Measurements from ENCODE around the gene NPLOC4. TPM values are rescaled to one million over a fixed set of nuclear protein-coding genes. Genes with fewer than 3 reads are reported as not detected.

The NPLOC4 gene
- total RNA-seq, 1 experiment from 2014 or later, result 32.4 TPM

DNA sequence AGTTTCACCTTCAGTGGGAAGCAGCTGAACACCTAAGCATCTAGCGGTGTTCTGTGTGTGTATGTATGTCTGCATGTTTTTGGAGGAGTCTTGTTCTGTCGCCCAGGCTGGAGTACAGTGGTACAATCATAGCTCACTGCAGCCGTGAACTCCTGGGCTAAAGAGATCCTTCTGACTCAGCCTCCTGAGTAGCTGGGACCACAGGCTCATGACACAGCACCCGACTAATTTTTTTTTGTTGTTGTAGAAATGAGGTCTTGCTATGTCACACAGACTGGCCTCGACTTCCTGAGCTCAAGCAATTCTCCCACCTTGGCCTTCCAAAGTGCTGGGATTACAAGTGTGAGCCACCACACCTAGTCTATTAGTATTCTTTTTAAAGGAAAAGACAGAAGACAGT lies 54.6 kb downstream of the NPLOC4 start:
- Histone ChIP-seq H3K27me3 (ENCODE audit: low read length) (no peaks in the 10 kb centered on the region), H4K20me1 (ENCODE audit: insufficient read depth, low read depth, low read length) (0 out of 2 replicates have a peak, but pooled peaks cover 5% of the 10 kb centered on the region), H2AFZ (ENCODE audit: low read length) (no peak overlapping the region), H3K9ac (ENCODE audit: low read length) (no peak overlapping the region), H3K36me3 (ENCODE audit: insufficient read depth, low read length) (peaks cover 9% of the 10 kb centered on the region; the same call in 1 of the 2 replicates), H3K27ac (ENCODE audit: low read length) (no peak overlapping the region), H3K9me2 (replicated peaks; ENCODE audit: insufficient read depth, low read length) (no peaks in the 10 kb centered on the region), H3K4me2 (ENCODE audit: low read depth, low read length, poor library complexity, severe bottlenecking) (no peak overlapping the region), H3K4me1 (ENCODE audit: low read length) (no peaks in the 10 kb centered on the region), H3K4me3 (ENCODE audit: low read length) (no peak overlapping the region), H3K79me2 (ENCODE audit: low read length) (0 out of 2 replicates have a peak, but pooled peaks cover 3% of the 10 kb centered on the region), H3K9me3 (ENCODE audit: low read length) (no peaks in the 10 kb centered on the region)
- no peak for DNase-seq

DNA sequence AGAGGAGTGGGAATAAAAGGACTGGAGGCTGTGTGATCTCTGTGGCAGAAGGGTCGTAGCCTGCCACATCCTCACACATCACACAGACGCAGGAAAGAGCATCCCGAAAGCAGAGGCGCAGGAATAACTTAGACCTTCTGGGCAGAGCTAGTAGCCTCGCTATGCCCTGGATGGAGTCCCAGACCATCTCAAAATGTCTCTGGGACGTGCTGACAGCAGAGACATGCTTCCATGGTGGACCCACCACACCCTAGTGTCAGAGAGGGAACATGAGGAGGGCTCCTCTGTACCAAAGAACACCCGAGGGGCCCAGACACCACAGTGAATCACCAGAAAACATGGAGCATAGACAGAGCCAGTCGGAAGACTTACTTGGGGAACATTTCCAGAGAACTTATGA lies 55.2 kb downstream of the NPLOC4 start:
- no peak overlapping the region for H3K4me3 ChIP-seq (ENCODE audit: low read length)
- H3K9ac ChIP-seq (ENCODE audit: low read length), result no peak overlapping the region
- no peaks in the 10 kb centered on the region for H3K9me3 ChIP-seq (ENCODE audit: low read length)
- no peaks in the 10 kb centered on the region for H3K9me2 ChIP-seq (replicated peaks; ENCODE audit: insufficient read depth, low read length)
- no peaks in the 10 kb centered on the region for H3K4me1 ChIP-seq (ENCODE audit: low read length)
- no peak for DNase-seq
- no peaks in the 10 kb centered on the region for H3K27me3 ChIP-seq (ENCODE audit: low read length)
- H3K79me2 ChIP-seq (ENCODE audit: low read length), result 0 out of 2 replicates have a peak, but pooled peaks cover 3% of the 10 kb centered on the region
- H3K4me2 ChIP-seq (ENCODE audit: low read depth, low read length, poor library complexity, severe bottlenecking), result no peak overlapping the region
- H2AFZ ChIP-seq (ENCODE audit: low read length), result no peak overlapping the region
- 0 out of 2 replicates have a peak, but pooled peaks cover 5% of the 10 kb centered on the region for H4K20me1 ChIP-seq (ENCODE audit: insufficient read depth, low read depth, low read length)
- peaks cover 9% of the 10 kb centered on the region; the same call in 1 of the 2 replicates for H3K36me3 ChIP-seq (ENCODE audit: insufficient read depth, low read length)
- no peak overlapping the region for H3K27ac ChIP-seq (ENCODE audit: low read length)

DNA sequence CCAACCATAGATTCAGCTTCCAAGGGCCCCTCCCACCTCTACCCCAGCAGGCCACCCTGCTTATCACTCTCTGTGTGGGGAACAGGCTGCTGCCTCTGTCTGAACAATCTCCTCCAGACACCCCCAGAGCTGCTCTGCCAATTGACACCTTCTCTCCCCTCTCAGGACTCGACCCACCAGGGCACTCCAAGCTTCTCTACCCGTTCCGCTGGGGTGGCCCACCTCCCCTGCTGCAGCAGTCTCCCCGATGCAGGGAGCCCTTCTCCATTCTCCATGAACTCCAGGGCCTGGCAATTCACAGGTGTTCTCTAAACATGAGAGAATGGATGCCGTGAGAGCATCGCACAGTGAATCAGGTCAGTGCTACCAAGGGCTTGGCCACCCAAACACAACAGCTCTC lies 56.4 kb downstream of the NPLOC4 start:
- Histone ChIP-seq H3K4me3 (ENCODE audit: low read length) (no peak overlapping the region), H3K27me3 (ENCODE audit: low read length) (no peaks in the 10 kb centered on the region), H2AFZ (ENCODE audit: low read length) (no peak overlapping the region), H3K9ac (ENCODE audit: low read length) (no peak overlapping the region), H3K79me2 (ENCODE audit: low read length) (0 out of 2 replicates have a peak, but pooled peaks cover 3% of the 10 kb centered on the region), H3K36me3 (ENCODE audit: insufficient read depth, low read length) (peaks cover 9% of the 10 kb centered on the region; the same call in 1 of the 2 replicates), H3K9me3 (ENCODE audit: low read length) (no peaks in the 10 kb centered on the region), H3K27ac (ENCODE audit: low read length) (no peak overlapping the region), H3K4me1 (ENCODE audit: low read length) (no peaks in the 10 kb centered on the region), H3K9me2 (replicated peaks; ENCODE audit: insufficient read depth, low read length) (no peaks in the 10 kb centered on the region), H3K4me2 (ENCODE audit: low read depth, low read length, poor library complexity, severe bottlenecking) (no peak overlapping the region), H4K20me1 (ENCODE audit: insufficient read depth, low read depth, low read length) (0 out of 2 replicates have a peak, but pooled peaks cover 9% of the 10 kb centered on the region)
- DNase-seq, result no peak

DNA sequence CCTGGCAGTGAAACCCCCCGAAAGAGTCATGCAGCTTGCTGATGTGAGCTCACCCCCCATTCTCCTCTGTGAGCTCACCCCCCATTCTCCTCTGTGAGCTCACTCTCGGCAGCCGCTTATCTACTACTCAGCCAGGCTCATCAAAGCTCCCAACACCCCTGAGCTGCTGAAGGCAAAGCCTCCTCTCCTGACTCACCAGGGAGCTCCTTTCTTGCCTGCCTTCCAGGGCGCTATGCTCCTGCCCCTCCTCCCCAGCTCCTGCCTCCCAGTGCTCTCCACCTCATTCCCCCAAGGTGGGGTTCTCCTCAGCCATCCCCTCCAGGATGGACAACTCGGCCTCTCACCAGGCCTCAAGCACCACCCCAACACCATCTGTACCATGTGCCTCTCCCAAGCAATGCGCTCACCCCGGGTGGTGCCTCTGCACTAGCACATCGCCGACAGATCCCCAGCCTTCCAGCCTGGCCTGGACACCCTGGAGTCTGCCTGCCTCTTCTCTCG lies 57.0 kb downstream of the NPLOC4 start:
- Histone ChIP-seq H3K27me3 (ENCODE audit: low read length) (no peaks in the 10 kb centered on the region), H3K9ac (ENCODE audit: low read length) (no peak overlapping the region), H3K9me3 (ENCODE audit: low read length) (no peaks in the 10 kb centered on the region), H3K36me3 (ENCODE audit: insufficient read depth, low read length) (peaks cover 9% of the 10 kb centered on the region; the same call in 1 of the 2 replicates), H3K9me2 (replicated peaks; ENCODE audit: insufficient read depth, low read length) (no peaks in the 10 kb centered on the region), H4K20me1 (ENCODE audit: insufficient read depth, low read depth, low read length) (0 out of 2 replicates have a peak, but pooled peaks cover 9% of the 10 kb centered on the region), H3K4me3 (ENCODE audit: low read length) (no peak overlapping the region), H3K4me1 (ENCODE audit: low read length) (no peaks in the 10 kb centered on the region), H3K27ac (ENCODE audit: low read length) (no peak overlapping the region), H3K4me2 (ENCODE audit: low read depth, low read length, poor library complexity, severe bottlenecking) (no peak overlapping the region), H3K79me2 (ENCODE audit: low read length) (0 out of 2 replicates have a peak, but pooled peaks cover 3% of the 10 kb centered on the region), H2AFZ (ENCODE audit: low read length) (no peak overlapping the region)
- DNase-seq, result no peak

DNA sequence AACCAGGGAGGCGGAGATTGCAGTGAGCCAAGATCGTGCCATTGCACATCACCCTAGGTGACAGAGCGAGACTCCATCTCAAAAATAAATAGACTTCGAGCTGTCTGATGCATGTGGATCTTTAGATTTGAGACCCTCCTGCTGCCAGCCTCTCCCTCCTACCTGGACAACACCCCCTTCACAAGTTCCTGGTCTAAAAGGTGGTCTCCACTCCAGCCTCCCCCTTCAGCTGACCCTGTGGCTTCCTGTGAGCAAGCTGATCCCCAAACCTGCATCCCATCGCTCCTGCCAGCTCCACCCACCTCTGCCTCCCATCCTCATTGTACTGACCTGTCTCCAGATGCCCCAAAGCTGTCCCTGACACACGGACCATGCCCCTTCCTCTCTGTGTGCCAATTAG lies 57.6 kb downstream of the NPLOC4 start:
- H3K4me3 ChIP-seq (ENCODE audit: low read length), result no peak overlapping the region

DNA sequence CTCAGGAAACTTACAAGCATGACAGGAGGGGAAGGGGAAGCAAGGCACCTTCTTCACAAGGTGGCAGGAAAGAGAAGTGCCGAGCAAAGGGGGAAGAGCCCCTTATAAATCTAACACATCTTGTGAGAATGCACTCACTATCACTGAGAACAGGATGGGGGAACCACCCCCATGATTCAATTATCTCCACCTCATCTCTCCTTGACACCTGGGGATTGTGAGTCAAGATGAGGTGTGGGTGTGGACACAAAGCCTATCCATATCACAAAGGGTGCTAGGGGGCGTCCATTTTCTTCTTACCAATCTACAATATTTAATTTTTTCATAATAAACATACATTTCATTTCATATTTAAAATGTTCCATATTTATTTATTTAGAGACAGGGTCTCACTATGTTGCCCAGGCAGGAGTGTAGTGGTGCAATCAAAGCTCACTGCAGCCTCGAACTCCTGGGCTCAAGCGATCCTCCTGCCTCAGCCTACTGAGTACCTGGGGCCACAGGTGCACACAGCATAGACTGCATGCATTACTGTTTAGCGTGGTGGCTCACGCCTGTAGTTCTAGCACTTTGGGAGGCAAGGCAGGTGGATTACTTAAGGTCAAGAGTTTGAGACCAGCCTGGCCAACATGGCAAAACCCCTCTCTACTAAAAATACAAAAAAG lies 58.2 kb downstream of the NPLOC4 start:
- H3K9ac ChIP-seq (ENCODE audit: low read length), result no peak overlapping the region
- no peak overlapping the region for H3K4me3 ChIP-seq (ENCODE audit: low read length)
- H3K4me1 ChIP-seq (ENCODE audit: low read length), result no peaks in the 10 kb centered on the region
- H3K27ac ChIP-seq (ENCODE audit: low read length), result no peak overlapping the region
- H3K9me3 ChIP-seq (ENCODE audit: low read length), result no peaks in the 10 kb centered on the region
- H3K36me3 ChIP-seq (ENCODE audit: insufficient read depth, low read length), result peaks cover 8% of the 10 kb centered on the region; the same call in 1 of the 2 replicates
- no peak for DNase-seq
- H4K20me1 ChIP-seq (ENCODE audit: insufficient read depth, low read depth, low read length), result 0 out of 2 replicates have a peak, but pooled peaks cover 9% of the 10 kb centered on the region
- no peaks in the 10 kb centered on the region for H3K27me3 ChIP-seq (ENCODE audit: low read length)
- H3K79me2 ChIP-seq (ENCODE audit: low read length), result 0 out of 2 replicates have a peak, but pooled peaks cover 3% of the 10 kb centered on the region
- no peaks in the 10 kb centered on the region for H3K9me2 ChIP-seq (replicated peaks; ENCODE audit: insufficient read depth, low read length)
- H3K4me2 ChIP-seq (ENCODE audit: low read depth, low read length, poor library complexity, severe bottlenecking), result no peak overlapping the region
- H2AFZ ChIP-seq (ENCODE audit: low read length), result no peak overlapping the region

More for the DNA sequence above, 57.6 kb downstream of the NPLOC4 start:
- no peaks in the 10 kb centered on the region for H3K27me3 ChIP-seq (ENCODE audit: low read length)
- no peak for DNase-seq
- H3K4me2 ChIP-seq (ENCODE audit: low read depth, low read length, poor library complexity, severe bottlenecking), result no peak overlapping the region
- H3K9me2 ChIP-seq (replicated peaks; ENCODE audit: insufficient read depth, low read length), result no peaks in the 10 kb centered on the region
- no peaks in the 10 kb centered on the region for H3K4me1 ChIP-seq (ENCODE audit: low read length)
- H3K9me3 ChIP-seq (ENCODE audit: low read length), result no peaks in the 10 kb centered on the region
- no peak overlapping the region for H3K9ac ChIP-seq (ENCODE audit: low read length)
- no peak overlapping the region for H3K27ac ChIP-seq (ENCODE audit: low read length)
- no peak overlapping the region for H2AFZ ChIP-seq (ENCODE audit: low read length)
- H4K20me1 ChIP-seq (ENCODE audit: insufficient read depth, low read depth, low read length), result 0 out of 2 replicates have a peak, but pooled peaks cover 9% of the 10 kb centered on the region
- 0 out of 2 replicates have a peak, but pooled peaks cover 3% of the 10 kb centered on the region for H3K79me2 ChIP-seq (ENCODE audit: low read length)
- peaks cover 11% of the 10 kb centered on the region; the same call in 1 of the 2 replicates for H3K36me3 ChIP-seq (ENCODE audit: insufficient read depth, low read length)

DNA sequence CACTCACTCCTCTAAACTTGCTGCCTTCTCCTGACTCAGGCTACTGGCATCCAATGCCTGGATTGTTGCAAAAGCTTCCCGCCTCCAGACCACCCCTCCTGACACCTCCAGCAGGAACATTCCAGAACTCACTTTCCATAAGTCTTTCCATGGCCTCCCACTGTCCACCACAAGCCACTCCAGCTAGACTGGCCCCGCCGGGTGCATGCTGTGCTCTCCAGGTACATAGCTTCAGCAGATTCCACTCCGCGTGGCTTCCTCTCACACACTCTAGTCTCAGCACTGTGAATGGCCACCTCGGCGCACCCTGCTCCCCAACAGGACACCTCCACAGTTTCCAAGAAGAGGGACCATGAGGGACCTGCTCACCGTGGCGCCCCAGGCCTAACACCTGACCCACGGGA lies 58.9 kb downstream of the NPLOC4 start:
- Histone ChIP-seq H3K4me2 (ENCODE audit: low read depth, low read length, poor library complexity, severe bottlenecking) (no peak overlapping the region), H4K20me1 (ENCODE audit: insufficient read depth, low read depth, low read length) (0 out of 2 replicates have a peak, but pooled peaks cover 9% of the 10 kb centered on the region), H3K27me3 (ENCODE audit: low read length) (no peaks in the 10 kb centered on the region), H3K4me3 (ENCODE audit: low read length) (no peak overlapping the region), H2AFZ (ENCODE audit: low read length) (no peak overlapping the region), H3K9me2 (replicated peaks; ENCODE audit: insufficient read depth, low read length) (no peaks in the 10 kb centered on the region), H3K36me3 (ENCODE audit: insufficient read depth, low read length) (peaks cover 8% of the 10 kb centered on the region; the same call in 1 of the 2 replicates), H3K79me2 (ENCODE audit: low read length) (0 out of 2 replicates have a peak, but pooled peaks cover 3% of the 10 kb centered on the region), H3K9ac (ENCODE audit: low read length) (no peak overlapping the region), H3K9me3 (ENCODE audit: low read length) (no peaks in the 10 kb centered on the region), H3K4me1 (ENCODE audit: low read length) (no peaks in the 10 kb centered on the region), H3K27ac (ENCODE audit: low read length) (no peak overlapping the region)
- no peak for DNase-seq

DNA sequence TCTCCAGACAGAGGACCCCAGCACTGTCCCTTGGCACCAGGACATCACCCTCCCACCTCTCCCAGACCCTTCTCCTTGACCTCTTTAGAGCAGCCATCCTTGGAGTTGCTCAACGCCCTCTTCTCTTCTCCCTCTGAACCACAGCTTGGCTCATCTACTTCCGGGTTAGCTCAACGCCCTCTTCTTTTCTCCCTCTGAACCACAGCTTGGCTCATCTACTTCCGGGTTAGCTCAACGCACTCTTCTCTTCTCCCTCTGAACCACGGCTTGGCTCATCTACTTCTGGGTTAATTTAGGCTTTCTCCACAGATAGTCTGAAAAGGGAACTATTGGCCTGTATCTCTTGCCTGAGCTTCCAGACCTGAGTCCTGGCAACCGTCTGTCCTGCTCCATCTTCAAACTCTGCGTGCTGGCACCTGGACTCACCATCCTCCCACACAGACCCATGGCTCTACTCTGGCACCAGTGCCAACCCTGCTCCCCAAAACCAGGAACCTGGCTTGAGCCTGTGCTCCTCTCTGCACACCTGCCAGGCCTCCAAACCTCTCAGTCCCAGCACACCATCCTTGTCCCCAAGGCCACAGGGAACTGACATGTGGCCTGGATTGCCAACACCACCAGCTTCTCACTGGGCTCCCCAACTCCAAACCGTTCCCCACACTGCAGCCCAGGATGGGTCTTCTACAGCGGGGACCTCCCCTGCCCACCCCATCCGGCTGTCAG lies 59.5 kb downstream of the NPLOC4 start:
- no peak for DNase-seq
- H3K79me2 ChIP-seq (ENCODE audit: low read length), result no peaks in the 10 kb centered on the region
- H3K27ac ChIP-seq (ENCODE audit: low read length), result no peak overlapping the region

More for the DNA sequence above, 59.5 kb downstream of the NPLOC4 start:
- H3K27me3 ChIP-seq (ENCODE audit: low read length), result no peaks in the 10 kb centered on the region
- H3K9me3 ChIP-seq (ENCODE audit: low read length), result no peaks in the 10 kb centered on the region
- peaks cover 12% of the 10 kb centered on the region; the same call in 1 of the 2 replicates for H3K36me3 ChIP-seq (ENCODE audit: insufficient read depth, low read length)
- H2AFZ ChIP-seq (ENCODE audit: low read length), result no peak overlapping the region
- H3K4me1 ChIP-seq (ENCODE audit: low read length), result no peaks in the 10 kb centered on the region
- 0 out of 2 replicates have a peak, but pooled peaks cover 9% of the 10 kb centered on the region for H4K20me1 ChIP-seq (ENCODE audit: insufficient read depth, low read depth, low read length)
- H3K4me3 ChIP-seq (ENCODE audit: low read length), result no peak overlapping the region
- H3K9ac ChIP-seq (ENCODE audit: low read length), result no peak overlapping the region
- H3K4me2 ChIP-seq (ENCODE audit: low read depth, low read length, poor library complexity, severe bottlenecking), result no peak overlapping the region
- H3K9me2 ChIP-seq (replicated peaks; ENCODE audit: insufficient read depth, low read length), result no peaks in the 10 kb centered on the region
